ENCODE results near the gene TWF1. TPM values are rescaled to one million over a fixed set of nuclear protein-coding genes. Genes with fewer than 3 reads are reported as not detected.

The TWF1 gene
- total RNA-seq (2021) (54.5 and 85.9 TPM in 2 replicates), Bru-seq, nascent RNA (percentile 93 among the genes with signal in this experiment), BruChase-seq, experiment 1, labeled RNA remaining after a 2-hour chase (percentile 94 among the genes with signal in this experiment), BruChase-seq, experiment 2, labeled RNA remaining after a 6-hour chase (percentile 98 among the genes with signal in this experiment)
- long read RNA-seq, transcript TWF1-201 (9 exons, 3,045 nt) = major isoform, 133 of 167 reads
- long read RNA-seq, partial matches to known transcripts = 5 of 167 reads
- long read RNA-seq, other reads (novel, unspliced or antisense) = 25 of 167 reads

- Histone ChIP-seq H3K79me2 (ENCODE audit: low read depth) (peaks cover 38% of the 10 kb centered on the region), H3K4me2 (peak within 1 kb of the TSS; percentile 98), H3K27me3 (ENCODE audit: insufficient read depth, low read depth) (no peaks in the 10 kb centered on the region), H3K27ac (peak within 1 kb of the TSS; percentile 76), H3K9me3 (ENCODE audit: insufficient read depth, low read depth) (no peaks in the 10 kb centered on the region), H4K20me1 (ENCODE audit: insufficient read depth) (no peaks in the 10 kb centered on the region; the same call in 1 of the 2 replicates), H3K36me3 (ENCODE audit: low read depth) (peaks cover 27% of the 10 kb centered on the region; the same call in 1 of the 2 replicates), H2AFZ (peak within 1 kb of the TSS; percentile 95), H3K4me3 (peak within 1 kb of the TSS; percentile 94), H3K4me1 (replicated peaks; ENCODE audit: insufficient read depth) (peaks cover 28% of the 10 kb centered on the region), H3F3A (ENCODE audit: insufficient read depth, low read depth) (peaks cover under 1% of the 10 kb centered on the region; the same call in 1 of the 2 replicates), H3K9me2 (ENCODE audit: insufficient read depth) (no peaks in the 10 kb centered on the region)
- intact Hi-C loops (cut with micrococcal nuclease; ENCODE audit: unreplicated experiment) = loop anchor here (2.0 to 5.0 kb wide), 2 partner anchors 47 to 76 kb away; partner anchors contain the start of genes IRAK4 and PUS7L
- BruUV-seq (replicated peaks) = TSS peak; percentile 55
- peak; percentile 46; the same call in 1 of the 2 replicates for TF ChIP-seq CTCF (conservative IDR thresholded peaks at IDR 0.05)
- TF ChIP-seq EZH2 (IDR thresholded peaks at IDR 0.05; ENCODE audit: low read depth) = no peak
- DNase-seq = peak; percentile 55 to 82
- ChIA-PET POLR2A (ENCODE audit: unreplicated experiment) (interaction anchor here (0.5 to 1.6 kb wide), 10 partner anchors 13 to 1665 kb away, joined by 3 to 19 read pairs (median 4); partner anchors contain the start of gene IRAK4), CTCF (no interaction called here)
These were observed at the start of gene TWF1 for GRCh38 chr12:43805860-43806736. TSS of gene TWF1 (minus strand) at chr12:43806317. CDS start at chr12:43806245, 72 bp downstream.

- ChIA-PET CTCF (interaction anchor here (0.6 kb wide), 1 partner anchor 29 kb away, joined by 6 read pairs; no protein-coding TSS in a partner anchor), POLR2A (ENCODE audit: unreplicated experiment) (interaction anchor here (0.6 kb wide), 1 partner anchor 54 kb away, joined by 4 read pairs; no protein-coding TSS in a partner anchor)
- no peak overlapping the region for H3K4me3 ChIP-seq
- no peaks in the 10 kb centered on the region for H3K79me2 ChIP-seq (ENCODE audit: low read depth)
- no peaks in the 10 kb centered on the region for H3K27me3 ChIP-seq (ENCODE audit: insufficient read depth, low read depth)
- intact Hi-C loops (cut with micrococcal nuclease; ENCODE audit: unreplicated experiment) = no loop called here
- peaks cover 15% of the 10 kb centered on the region for H3K9me3 ChIP-seq (ENCODE audit: insufficient read depth, low read depth)
- 0 out of 2 replicates have a peak, but pooled peaks cover 6% of the 10 kb centered on the region for H3K36me3 ChIP-seq (ENCODE audit: low read depth)
- no peak overlapping the region for H2AFZ ChIP-seq
- no peaks in the 10 kb centered on the region for H3K9me2 ChIP-seq (ENCODE audit: insufficient read depth)
- DNase-seq = no peak
- TF ChIP-seq CTCF (conservative IDR thresholded peaks at IDR 0.05) (no peak), EZH2 (IDR thresholded peaks at IDR 0.05; ENCODE audit: low read depth) (no peak)
- no peak overlapping the region for H3K4me2 ChIP-seq
- H4K20me1 ChIP-seq (ENCODE audit: insufficient read depth) = no peaks in the 10 kb centered on the region
- BruUV-seq (replicated peaks) = no TSS peak
- peaks cover 9% of the 10 kb centered on the region for H3F3A ChIP-seq (ENCODE audit: insufficient read depth, low read depth)
- peaks cover 4% of the 10 kb centered on the region; the same call in 1 of the 2 replicates for H3K4me1 ChIP-seq (replicated peaks; ENCODE audit: insufficient read depth)
- no peak overlapping the region for H3K27ac ChIP-seq
These were observed 46.6 kb upstream of the TWF1 start for GRCh38 chr12:43852744-43853143.

- POLR2A ChIA-PET (ENCODE audit: unreplicated experiment) = no interaction called here
- BruUV-seq (replicated peaks) = no TSS peak
- Histone ChIP-seq H3K9me3 (ENCODE audit: insufficient read depth, low read depth) (peaks cover 32% of the 10 kb centered on the region), H3K79me2 (ENCODE audit: low read depth) (no peaks in the 10 kb centered on the region), H2AFZ (no peak overlapping the region), H3K27me3 (ENCODE audit: insufficient read depth, low read depth) (no peaks in the 10 kb centered on the region), H3K9me2 (ENCODE audit: insufficient read depth) (no peaks in the 10 kb centered on the region), H4K20me1 (ENCODE audit: insufficient read depth) (no peaks in the 10 kb centered on the region), H3K4me3 (no peak overlapping the region), H3K4me2 (no peak overlapping the region), H3K36me3 (ENCODE audit: low read depth) (peaks cover 15% of the 10 kb centered on the region; the same call in 1 of the 2 replicates), H3F3A (ENCODE audit: insufficient read depth, low read depth) (peaks cover 24% of the 10 kb centered on the region), H3K4me1 (replicated peaks; ENCODE audit: insufficient read depth) (peaks cover 19% of the 10 kb centered on the region), H3K27ac (no peak overlapping the region)
- intact Hi-C loops (cut with micrococcal nuclease; ENCODE audit: unreplicated experiment) = no loop called here
- CTCF ChIA-PET = no interaction called here
- DNase-seq = no peak
- TF ChIP-seq EZH2 (IDR thresholded peaks at IDR 0.05; ENCODE audit: low read depth) = no peak
- TF ChIP-seq CTCF (conservative IDR thresholded peaks at IDR 0.05) = no peak
These were observed 42.7 kb upstream of the TWF1 start for GRCh38 chr12:43848786-43849185.
